ENCODE data around the gene SELENOK. TPM values are rescaled to one million over a fixed set of nuclear protein-coding genes. Genes with fewer than 3 reads are reported as not detected.

The SELENOK gene
- total RNA-seq, 5 donors from 2014 or later (not counting 1 experiment from before 2014, with no cell fraction given), result 32.8 to 91.8 (median 44.4) TPM

Other genes with a start within 250 kb of the SELENOK start
- 1 to 10 TPM in 2 of 5 donors, under 1 TPM in 3; 0.18 to 2.3 (median 0.72) TPM for gene CHDH, start 45.4 kb downstream of the SELENOK start, total RNA-seq
- 1 to 10 TPM in 3 of 5 donors, under 1 TPM in 1, not detected in 1; 0.56 to 4.1 (median 1.8) TPM for gene IL17RB, start 45.3 kb downstream of the SELENOK start, total RNA-seq
- gene ACTR8, start 9.7 kb downstream of the SELENOK start, total RNA-seq, result 10 to 100 TPM; 23.0 to 47.3 (median 35.2) TPM
- not detected for gene CACNA2D3, start 230.7 kb upstream of the SELENOK start, total RNA-seq

All from T-cell (primary cell).